Loucy (cell line): Measurements from ENCODE around the gene BRD8.

Source experiments
- H2AFZ ChIP-seq: fragments of 200-600 bp; sonication (generic); 2 replicates; pipeline ENCODE4 v1.6.0; 2016; ENCODE audit warnings: antibody characterized with exemption, mild to moderate bottlenecking, low read length, moderate library complexity
- H3F3A ChIP-seq: fragments of 200-600 bp; 2 replicates; pipeline ENCODE4 v1.6.0; 2016; ENCODE audit warnings: antibody characterized with exemption, low read depth, mild to moderate bottlenecking
- H3K27me3 ChIP-seq: fragments of 200-600 bp; sonication (generic); 2 replicates; pipeline ENCODE4 v1.6.1; 2014; ENCODE audit warnings: low read length, mild to moderate bottlenecking; ENCODE audit not compliant: insufficient read depth, poor library complexity, severe bottlenecking
- H3K36me3 ChIP-seq: fragments of 200-600 bp; sonication (generic); 2 replicates; pipeline ENCODE4 v1.6.1; 2016; ENCODE audit warnings: low read length; ENCODE audit not compliant: insufficient read depth
- H3K4me1 ChIP-seq: fragments of 200-600 bp; sonication (generic); 2 replicates; pipeline ENCODE4 v1.5.1; 2014; ENCODE audit warnings: low read length, mild to moderate bottlenecking; ENCODE audit not compliant: insufficient read depth, poor library complexity, severe bottlenecking
- H3K4me2 ChIP-seq: fragments of 200-600 bp; sonication (generic); 2 replicates; pipeline ENCODE4 v1.6.0; 2014; ENCODE audit warnings: antibody characterized with exemption, low read length, low read depth, mild to moderate bottlenecking; ENCODE audit not compliant: poor library complexity, severe bottlenecking
- H3K4me3 ChIP-seq: fragments of 200-600 bp; sonication (generic); 2 replicates; pipeline ENCODE4 v1.5.1; 2014; ENCODE audit warnings: low read length, mild to moderate bottlenecking, mixed read lengths; ENCODE audit not compliant: poor library complexity, severe bottlenecking
- H3K79me2 ChIP-seq: fragments of 200-600 bp; sonication (generic); 2 replicates; pipeline ENCODE4 v1.6.1; 2014; ENCODE audit warnings: low read length; ENCODE audit not compliant: insufficient read depth
- H3K9ac ChIP-seq: fragments of 200-600 bp; sonication (generic); 2 replicates; pipeline ENCODE4 v1.6.0; 2014; ENCODE audit warnings: mild to moderate bottlenecking, low read depth, low read length, moderate library complexity; ENCODE audit not compliant: poor library complexity, severe bottlenecking
- H3K9me2 ChIP-seq: fragments of 200-600 bp; sonication (generic); replicated peaks from 2 replicates; pipeline ENCODE4 v1.6.1; 2016; ENCODE audit warnings: low read depth, low read length, mixed read lengths
- H3K9me3 ChIP-seq: fragments of 200-600 bp; sonication (generic); 2 replicates; pipeline ENCODE4 v1.6.1; 2014; ENCODE audit warnings: mild to moderate bottlenecking, antibody characterized with exemption, low read length, low read depth; ENCODE audit not compliant: insufficient read depth
- H4K20me1 ChIP-seq: fragments of 200-600 bp; sonication (generic); 2 replicates; pipeline ENCODE4 v1.6.0; 2014; ENCODE audit warnings: antibody characterized with exemption, low read length, mild to moderate bottlenecking; ENCODE audit not compliant: insufficient read depth, poor library complexity, severe bottlenecking
- EZH2phosphoT487 ChIP-seq: fragments of 200-600 bp; IDR thresholded peaks from 2 replicates; pipeline ENCODE4 v1.6.1; 2018; ENCODE audit warnings: antibody characterized with exemption, mild to moderate bottlenecking, moderate library complexity, borderline replicate concordance
- TF ChIP-seq, protein P1 (sequence below): fragments of 200-600 bp; sonication (generic); conservative IDR thresholded peaks from 2 replicates; pipeline ENCODE4 v1.5.1; 2014; ENCODE audit warnings: mild to moderate bottlenecking, antibody characterized with exemption, low read length

The BRD8 gene

DNA sequence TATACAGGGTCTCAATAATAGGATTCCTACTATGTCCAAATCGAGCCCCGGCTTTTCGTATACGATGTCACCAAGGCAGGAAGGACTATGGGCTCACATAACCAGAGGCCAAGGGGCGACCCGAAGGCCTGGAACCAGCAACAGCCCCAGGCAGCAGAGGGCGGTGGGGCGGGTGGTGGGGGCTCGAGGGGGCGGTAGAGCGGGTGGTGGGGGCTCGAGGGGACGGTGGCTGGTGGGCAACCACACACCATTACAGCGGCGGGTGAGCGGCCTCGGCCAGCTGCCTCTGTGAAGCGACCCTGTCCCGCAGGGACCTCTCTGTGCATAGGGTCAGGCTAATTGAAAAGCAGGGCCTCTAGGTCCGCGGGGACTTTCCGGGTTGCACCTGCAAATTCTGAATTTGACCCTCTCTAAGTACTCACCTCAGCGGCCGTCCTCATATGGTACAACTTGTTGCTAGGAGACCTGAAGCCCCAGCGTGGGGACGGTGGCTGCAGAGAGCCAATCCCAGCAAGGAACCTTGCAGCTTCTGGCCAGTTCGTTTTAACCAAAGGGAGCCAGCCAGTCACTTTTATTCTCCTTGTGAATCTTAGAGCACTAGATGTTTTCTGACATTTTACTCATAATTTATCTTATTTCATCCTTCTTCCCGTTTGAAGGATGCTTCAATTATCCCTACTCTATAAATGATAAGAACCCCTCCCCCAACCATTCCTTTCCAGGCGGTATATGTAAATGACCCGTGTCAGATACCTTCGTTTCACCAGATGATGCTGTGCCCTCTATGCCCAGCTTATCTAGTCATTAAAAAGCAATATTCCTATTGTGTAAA is 39.3 kb downstream of the BRD8 start, which contains the start of gene NME5:
Gene NME5 (minus strand): TSS at position 480 of the 832 bp plus-strand sequence. CDS start 648 bp downstream, outside the sequence.
- Histone ChIP-seq H3K36me3 (no peaks in the 10 kb centered on the region), H3K79me2 (no peaks in the 10 kb centered on the region), H3K4me1 (no peaks in the 10 kb centered on the region), H3K4me3 (no peak within 1 kb of the TSS), H3K9ac (no peak within 1 kb of the TSS), H3K4me2 (no peak within 1 kb of the TSS), H3K27me3 (no peaks in the 10 kb centered on the region), H4K20me1 (no peaks in the 10 kb centered on the region), H2AFZ (no peak within 1 kb of the TSS), H3F3A (no peaks in the 10 kb centered on the region), H3K9me3 (no peaks in the 10 kb centered on the region), H3K9me2 (no peaks in the 10 kb centered on the region)
- TF ChIP-seq EZH2phosphoT487, result no peak
- TF ChIP-seq, protein P1, sequence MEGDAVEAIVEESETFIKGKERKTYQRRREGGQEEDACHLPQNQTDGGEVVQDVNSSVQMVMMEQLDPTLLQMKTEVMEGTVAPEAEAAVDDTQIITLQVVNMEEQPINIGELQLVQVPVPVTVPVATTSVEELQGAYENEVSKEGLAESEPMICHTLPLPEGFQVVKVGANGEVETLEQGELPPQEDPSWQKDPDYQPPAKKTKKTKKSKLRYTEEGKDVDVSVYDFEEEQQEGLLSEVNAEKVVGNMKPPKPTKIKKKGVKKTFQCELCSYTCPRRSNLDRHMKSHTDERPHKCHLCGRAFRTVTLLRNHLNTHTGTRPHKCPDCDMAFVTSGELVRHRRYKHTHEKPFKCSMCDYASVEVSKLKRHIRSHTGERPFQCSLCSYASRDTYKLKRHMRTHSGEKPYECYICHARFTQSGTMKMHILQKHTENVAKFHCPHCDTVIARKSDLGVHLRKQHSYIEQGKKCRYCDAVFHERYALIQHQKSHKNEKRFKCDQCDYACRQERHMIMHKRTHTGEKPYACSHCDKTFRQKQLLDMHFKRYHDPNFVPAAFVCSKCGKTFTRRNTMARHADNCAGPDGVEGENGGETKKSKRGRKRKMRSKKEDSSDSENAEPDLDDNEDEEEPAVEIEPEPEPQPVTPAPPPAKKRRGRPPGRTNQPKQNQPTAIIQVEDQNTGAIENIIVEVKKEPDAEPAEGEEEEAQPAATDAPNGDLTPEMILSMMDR, result no peak

- no peaks in the 10 kb centered on the region for H3K9me2 ChIP-seq
- H3K4me1 ChIP-seq, result peaks cover 3% of the 10 kb centered on the region
- peak overlapping the region; percentile 56 for H2AFZ ChIP-seq
- H3K9ac ChIP-seq, result no peak overlapping the region
- no peaks in the 10 kb centered on the region for H3K36me3 ChIP-seq
- H3K79me2 ChIP-seq, result no peaks in the 10 kb centered on the region
- no peaks in the 10 kb centered on the region for H4K20me1 ChIP-seq
- peak overlapping the region; percentile 64 for H3K4me3 ChIP-seq
- no peaks in the 10 kb centered on the region for H3K27me3 ChIP-seq
- no peaks in the 10 kb centered on the region for H3K9me3 ChIP-seq
- no peak for TF ChIP-seq EZH2phosphoT487
- TF ChIP-seq, protein P1, result no peak
- H3K4me2 ChIP-seq, result peak overlapping the region; percentile 60
- no peaks in the 10 kb centered on the region for H3F3A ChIP-seq
Observed at GRCh38 chr5:138132543-138132942, 45.9 kb downstream of the BRD8 start.

DNA sequence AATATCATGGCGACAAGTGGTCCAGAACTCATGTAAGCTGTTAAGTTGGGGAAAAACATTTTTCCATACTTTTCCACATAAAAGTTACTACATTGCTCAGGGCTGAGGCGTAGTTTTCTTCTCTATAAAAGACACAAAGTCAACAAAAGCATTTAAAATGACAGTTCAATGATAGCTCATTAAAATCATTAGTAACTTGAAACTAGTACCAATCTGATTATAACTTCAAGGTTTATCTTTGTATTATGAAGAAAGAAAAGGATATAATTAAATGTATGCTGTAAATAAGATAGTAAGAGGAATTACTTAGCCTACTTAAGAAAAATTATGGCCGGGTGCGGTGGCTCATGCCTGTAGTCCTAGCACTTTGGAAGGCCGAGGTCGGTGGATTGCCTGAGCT is 49.1 kb downstream of the BRD8 start:
- H3K79me2 ChIP-seq, result no peaks in the 10 kb centered on the region
- TF ChIP-seq, protein P1, result no peak
- TF ChIP-seq EZH2phosphoT487, result no peak
- H4K20me1 ChIP-seq, result no peaks in the 10 kb centered on the region
- no peak overlapping the region for H3K9ac ChIP-seq
- H3K4me3 ChIP-seq, result no peak overlapping the region
- peaks cover 3% of the 10 kb centered on the region for H3K4me1 ChIP-seq
- H3F3A ChIP-seq, result no peaks in the 10 kb centered on the region
- H3K4me2 ChIP-seq, result no peak overlapping the region
- H3K9me3 ChIP-seq, result no peaks in the 10 kb centered on the region
- no peaks in the 10 kb centered on the region for H3K27me3 ChIP-seq
- no peaks in the 10 kb centered on the region for H3K9me2 ChIP-seq
- no peak overlapping the region for H2AFZ ChIP-seq
- H3K36me3 ChIP-seq, result no peaks in the 10 kb centered on the region
